ENCODE data around the gene WBP1.
"Not testable (repeated sequence)": the region's sequence is repeated elsewhere in the genome, so short reads cannot be mapped to it uniquely, and the experiment has no call there.

The WBP1 gene

GRCh38 chr2:74458132-74458937 lies at the start of gene WBP1:
TSS of gene WBP1 (plus strand) at chr2:74458438. CDS start at chr2:74458603, 165 bp downstream.
- DNase-seq, result peak; percentile 97

DNA sequence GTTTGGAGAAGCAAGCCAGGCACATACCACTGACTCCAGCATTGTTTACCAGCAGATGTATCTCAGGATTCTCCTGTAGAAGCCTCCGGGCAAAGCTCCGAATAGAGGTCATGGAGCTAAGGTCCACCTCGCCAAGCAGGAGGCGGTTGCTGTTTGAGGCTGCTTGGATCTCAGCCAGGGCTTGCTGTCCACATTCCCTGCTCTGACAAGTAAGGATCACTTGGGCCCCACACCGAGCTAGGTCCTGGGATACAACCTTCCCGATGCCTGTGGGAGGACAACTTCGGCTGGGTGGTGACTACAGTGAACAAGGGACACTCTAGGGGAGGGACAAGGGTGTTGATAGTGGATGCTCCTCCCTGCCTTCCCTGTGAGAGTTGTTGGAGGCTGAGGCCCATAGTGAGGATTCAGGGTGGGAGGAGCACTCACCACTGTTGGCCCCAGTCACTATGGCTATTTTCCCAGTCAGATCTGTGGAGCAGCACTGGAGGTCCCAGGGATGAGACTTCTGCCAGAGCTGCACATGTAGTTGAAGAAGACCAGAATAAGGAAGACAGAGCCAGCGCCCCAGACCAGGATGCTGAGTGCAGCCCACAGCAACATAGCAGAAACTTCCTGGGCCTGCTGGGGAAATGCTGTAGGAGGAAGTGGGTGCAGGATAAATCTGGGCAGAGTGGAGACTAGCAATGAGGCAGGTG lies 45.1 kb upstream of the WBP1 start:
- no peak for DNase-seq

GRCh38 chr2:74414441-74414840 lies 43.8 kb upstream of the WBP1 start:
- DNase-seq, result no peak

DNA sequence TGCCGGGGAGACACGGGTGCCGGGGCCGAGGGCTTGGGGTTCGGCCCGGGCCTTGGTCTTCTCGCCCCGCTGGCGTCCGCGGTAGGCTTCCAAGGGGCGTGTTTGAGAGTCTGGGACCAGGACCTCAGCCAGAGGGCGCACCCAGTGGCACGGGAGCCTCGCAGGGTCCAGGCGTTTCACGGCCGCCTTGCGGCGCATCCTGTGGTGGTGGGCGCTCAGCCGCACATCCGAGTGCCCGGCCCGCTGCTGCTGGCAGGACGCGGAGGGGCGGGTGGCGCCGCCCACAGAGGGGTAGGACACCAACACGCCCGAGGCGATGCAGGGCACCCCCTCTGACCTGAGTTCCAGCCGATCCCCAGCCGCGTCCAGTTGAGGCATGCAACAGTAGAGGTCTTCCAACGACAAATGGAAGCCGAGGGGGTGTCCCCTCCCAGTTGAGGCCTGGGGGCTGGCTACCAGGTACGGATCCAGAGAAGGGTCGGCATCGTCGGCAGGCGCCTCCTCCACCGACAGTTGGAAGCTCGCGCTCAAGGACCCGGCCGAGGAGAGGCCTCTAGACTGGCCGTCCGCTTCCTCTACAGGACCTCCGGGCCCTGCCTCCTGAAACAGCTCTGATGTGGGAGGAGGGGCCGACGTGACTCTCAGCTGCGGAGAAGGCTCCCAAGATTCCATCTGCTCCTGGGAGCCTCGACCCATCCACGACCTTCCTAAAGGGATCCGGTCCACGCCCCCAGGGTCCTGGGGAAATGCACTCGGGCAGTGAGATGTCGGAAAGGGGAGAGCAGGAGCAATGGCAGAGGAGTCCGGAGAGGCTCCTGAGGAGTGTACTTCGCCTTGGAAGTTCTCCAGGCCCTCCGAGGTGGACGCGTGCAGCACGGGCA lies 43.1 kb upstream of the WBP1 start:
- DNase-seq, result no peak

- DNase-seq, result no peak
Measured at GRCh38 chr2:74415762-74416395, 42.4 kb upstream of the WBP1 start.

DNA sequence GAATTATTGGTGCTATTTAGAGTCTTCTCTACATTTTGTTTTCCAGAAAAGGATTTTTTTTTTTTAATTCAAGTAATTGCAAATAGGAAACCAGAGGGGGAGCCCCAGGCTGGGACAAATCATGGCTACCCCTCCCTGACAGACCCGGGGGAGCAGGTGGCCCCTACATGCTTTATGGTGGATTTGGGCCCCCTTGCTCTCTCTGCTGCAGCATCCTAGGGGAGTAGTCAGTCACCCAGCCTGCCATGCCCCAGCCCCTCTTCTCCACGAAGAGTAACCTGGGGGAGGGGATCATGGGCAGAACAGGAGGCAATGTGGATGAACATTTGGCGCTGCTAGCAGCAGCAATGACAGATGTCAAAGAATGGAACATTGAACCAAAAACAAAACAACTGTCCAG lies 41.5 kb upstream of the WBP1 start:
- DNase-seq, result peak; percentile 49

DNA sequence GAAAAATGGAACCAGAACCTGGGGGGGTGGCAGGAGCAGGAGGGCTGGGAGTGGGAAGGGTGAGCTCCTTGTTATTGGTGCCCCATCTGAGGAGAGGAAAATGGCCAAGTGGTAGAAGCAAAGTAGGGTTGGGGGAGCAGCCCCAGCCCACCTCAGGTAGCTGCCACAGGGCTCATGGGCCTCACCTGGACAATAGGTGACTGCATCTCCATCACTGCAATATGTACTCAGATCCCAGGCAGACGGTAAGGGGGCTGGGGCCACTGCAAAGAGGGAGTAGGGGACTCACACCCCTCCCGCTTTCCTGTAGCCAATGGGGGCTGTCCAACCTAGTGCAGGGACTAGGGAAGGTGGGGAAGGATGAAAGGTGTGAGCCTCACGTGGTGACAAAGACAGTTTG lies 41.0 kb upstream of the WBP1 start:
- no peak for DNase-seq

DNA sequence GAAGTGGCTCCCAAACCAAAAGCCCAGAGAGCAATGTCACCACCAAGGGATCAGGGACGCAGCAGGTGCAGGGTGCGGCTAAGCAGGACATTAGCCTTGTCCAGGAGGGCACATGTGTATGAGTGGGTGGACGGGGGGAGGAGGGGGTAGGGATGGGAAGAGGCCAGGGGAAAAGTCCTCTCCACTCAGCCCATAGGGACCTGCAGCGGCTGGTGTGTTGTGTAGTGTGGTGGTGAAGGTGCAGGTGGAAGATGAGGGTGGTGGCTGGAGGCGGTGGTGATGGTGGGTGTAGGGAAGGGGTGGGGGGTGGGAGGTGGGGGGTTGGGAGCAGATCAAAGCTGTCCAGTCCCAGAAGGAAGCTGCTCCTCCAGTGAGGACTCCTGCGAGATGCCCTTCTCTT lies 40.5 kb upstream of the WBP1 start:
- DNase-seq, result no peak

GRCh38 chr2:74418312-74418711 lies 39.9 kb upstream of the WBP1 start:
- DNase-seq, result no peak

DNA sequence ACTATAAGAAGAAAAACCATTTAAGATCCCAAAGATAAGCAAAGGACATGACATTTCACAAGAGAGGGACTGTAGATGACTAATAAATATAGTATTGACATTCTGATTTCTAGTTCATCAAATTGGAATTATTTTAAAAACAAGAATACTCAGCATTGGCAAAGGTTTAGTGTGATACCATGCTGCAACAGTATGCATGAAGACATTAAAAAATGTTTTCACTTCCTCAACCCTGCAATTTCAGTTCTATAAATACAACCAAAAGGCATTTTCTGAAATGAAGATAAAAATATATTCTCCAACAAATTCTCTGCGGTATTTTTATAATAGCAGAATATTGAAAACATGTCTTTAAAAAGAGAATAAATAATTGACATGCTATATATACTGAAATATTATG lies 38.9 kb upstream of the WBP1 start:
- DNase-seq, result no peak

DNA sequence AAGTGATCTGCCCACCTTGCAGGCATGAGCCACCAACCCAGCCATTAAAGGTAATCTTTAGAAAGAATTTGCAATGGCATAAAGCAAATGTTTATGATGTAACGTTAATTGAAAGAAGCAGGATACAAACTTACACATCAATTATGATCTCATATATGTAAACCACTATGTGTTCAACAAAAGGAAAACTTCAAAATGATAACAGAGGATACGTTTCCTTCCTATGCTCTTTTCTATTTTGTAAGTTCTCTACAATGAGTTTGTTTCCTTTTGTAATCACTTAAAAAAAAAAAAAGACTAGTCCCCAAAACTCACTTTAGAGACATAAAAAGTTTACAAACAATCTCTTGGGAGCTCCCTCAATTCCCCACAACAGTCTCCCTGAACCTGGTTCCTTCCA lies 38.2 kb upstream of the WBP1 start:
- no peak for DNase-seq

DNA sequence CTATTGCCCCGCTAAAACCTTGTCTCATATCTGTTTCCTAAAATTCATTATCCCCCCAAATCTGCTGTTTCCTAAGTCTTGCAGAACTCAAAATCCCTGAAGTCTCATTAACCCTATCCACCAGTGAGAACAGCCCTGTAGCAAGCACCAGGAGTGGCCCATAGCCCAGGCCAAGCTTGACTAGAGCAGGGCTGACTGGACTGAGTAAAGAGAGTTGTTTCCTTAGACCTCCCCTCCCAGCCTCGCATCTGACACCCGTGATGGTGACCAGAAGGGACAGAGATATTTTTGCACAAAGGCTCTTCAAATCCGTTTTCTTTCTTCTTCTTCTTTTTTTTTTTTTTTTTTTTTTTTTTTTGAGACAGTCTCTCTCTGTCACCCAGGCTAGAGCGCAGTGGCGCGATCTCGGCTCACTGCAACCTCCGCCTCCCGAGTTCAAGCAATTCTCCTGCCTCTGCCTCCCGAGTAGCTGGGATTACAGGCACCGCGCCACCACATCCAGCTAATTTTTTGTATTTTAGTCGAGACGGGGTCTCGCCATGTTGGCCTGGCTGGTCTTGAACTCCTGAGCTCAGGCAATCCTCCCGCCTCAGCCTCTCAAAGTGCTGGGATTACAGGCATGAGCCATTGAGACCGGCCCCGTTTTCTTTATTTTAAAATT lies 37.7 kb upstream of the WBP1 start:
- not testable (repeated sequence) for DNase-seq

DNA sequence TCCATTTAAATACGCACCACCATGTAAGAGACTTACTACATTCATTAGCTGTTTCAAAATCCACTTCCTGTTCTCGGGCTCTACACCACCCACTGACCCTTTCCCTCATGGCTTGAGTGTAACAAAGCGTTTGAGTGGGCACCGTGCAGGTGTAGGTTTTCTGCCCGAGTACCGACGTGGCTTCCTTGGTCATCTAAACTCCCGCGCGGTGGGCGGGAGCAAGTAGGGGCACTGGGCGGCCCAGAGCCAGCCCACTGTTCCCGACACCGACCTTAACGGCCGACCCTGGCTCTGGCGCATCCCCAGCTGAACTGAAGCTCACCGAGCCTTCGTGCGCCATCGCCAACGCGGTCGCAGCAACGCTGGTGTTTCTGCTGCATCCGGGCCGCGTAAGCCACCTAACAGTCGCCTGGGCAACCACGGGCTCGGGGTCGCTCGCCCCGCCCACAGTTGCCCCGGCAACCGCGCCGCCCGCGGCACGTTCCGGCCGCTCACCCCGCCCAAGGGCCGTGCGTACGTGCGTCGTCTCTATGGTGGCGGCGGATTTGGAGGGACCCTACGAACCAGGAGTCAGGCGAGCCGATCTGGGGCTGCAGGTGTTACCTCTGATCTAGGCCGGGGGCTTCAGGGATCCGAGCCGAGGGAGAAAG lies 36.9 kb upstream of the WBP1 start, which contains the start of the genes C2orf81 and WDR54:
TSS of gene C2orf81 (minus strand) at position 399 of the 650 bp plus-strand sequence. CDS start at position 340, 59 bp downstream.
TSS of gene WDR54 (plus strand) at position 510 of the 650 bp plus-strand sequence. CDS start 424 bp downstream, outside the sequence.
- DNase-seq, result peak; percentile 92

GRCh38 chr2:74423231-74424095 lies 34.8 kb upstream of the WBP1 start:
- no peak for DNase-seq

GRCh38 chr2:74424139-74424992 lies 33.9 kb upstream of the WBP1 start:
- DNase-seq, result no peak

GRCh38 chr2:74424995-74425406 lies 33.2 kb upstream of the WBP1 start:
- no peak for DNase-seq

DNA sequence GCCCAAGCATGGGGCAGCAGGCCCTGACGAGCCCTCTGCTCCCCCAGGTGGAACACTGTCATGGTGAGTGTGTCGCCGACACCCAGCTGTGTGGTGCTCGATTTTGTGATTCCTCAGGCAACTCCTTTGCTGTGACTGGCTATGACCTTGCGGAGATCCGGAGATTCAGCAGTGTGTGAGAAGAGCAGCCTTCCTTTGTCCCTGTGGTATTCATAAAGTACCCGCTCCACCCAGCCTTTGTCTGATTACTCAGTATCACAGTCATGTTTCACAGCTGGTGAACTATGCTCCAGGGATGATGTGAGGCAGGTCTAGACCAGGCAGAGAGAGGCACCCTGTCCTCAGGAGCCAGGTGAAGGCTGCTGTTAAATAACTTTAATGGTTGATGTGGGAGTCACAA lies 32.7 kb upstream of the WBP1 start:
- DNase-seq, result no peak

- no peak for DNase-seq
Measured at GRCh38 chr2:74426181-74426758, 32.0 kb upstream of the WBP1 start.

- DNase-seq, result no peak
Measured at GRCh38 chr2:74427551-74427950, 30.7 kb upstream of the WBP1 start.

Measured in NCI-H2171 (cell line).